ENCODE results near the gene TRMT44. TPM values are rescaled to one million over a fixed set of nuclear protein-coding genes. Genes with fewer than 3 reads are reported as not detected.
"Not testable (repeated sequence)": the region's sequence is repeated elsewhere in the genome, so short reads cannot be mapped to it uniquely, and the experiment has no call there.

The TRMT44 gene
- total RNA-seq, 2 experiments from 2014 or later: 20.5 to 24.5 TPM

DNA sequence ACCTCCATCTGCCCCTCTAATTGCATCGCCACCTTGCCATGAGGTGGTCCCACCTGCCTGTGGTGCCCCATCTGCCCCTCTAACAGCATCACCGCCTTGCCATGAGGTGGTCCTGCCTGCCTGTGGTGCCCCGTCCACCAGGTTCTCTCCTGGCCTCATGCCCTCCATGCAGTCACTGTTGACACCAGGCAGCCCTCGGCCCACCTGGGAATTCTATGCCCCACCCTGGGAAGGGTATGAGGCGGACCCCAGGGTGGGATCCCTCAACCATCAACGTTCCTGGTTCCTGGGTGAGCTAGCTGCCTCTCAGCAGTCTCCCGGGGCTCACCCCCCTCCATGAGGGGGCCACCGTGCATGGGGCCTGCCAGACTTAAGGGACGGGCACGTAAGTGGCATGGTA lies 38.9 kb upstream of the TRMT44 start:
- DNase-seq: no peak
- Mint-ChIP-seq H3K27ac (no peak overlapping the region), H3K36me3 (peaks cover 1% of the 10 kb centered on the region), H3K27me3 (no peaks in the 10 kb centered on the region), H3K4me3 (no peak overlapping the region), H3K9me3 (ENCODE audit: low read depth) (no peaks in the 10 kb centered on the region), H3K4me1 (no peaks in the 10 kb centered on the region)
- CTCF ChIA-PET: interaction anchor here (1.3 to 3.9 kb wide), 4 partner anchors 18 to 225 kb away, joined by 3 to 16 read pairs (median 14); no protein-coding TSS in a partner anchor
- ATAC-seq: no peak

DNA sequence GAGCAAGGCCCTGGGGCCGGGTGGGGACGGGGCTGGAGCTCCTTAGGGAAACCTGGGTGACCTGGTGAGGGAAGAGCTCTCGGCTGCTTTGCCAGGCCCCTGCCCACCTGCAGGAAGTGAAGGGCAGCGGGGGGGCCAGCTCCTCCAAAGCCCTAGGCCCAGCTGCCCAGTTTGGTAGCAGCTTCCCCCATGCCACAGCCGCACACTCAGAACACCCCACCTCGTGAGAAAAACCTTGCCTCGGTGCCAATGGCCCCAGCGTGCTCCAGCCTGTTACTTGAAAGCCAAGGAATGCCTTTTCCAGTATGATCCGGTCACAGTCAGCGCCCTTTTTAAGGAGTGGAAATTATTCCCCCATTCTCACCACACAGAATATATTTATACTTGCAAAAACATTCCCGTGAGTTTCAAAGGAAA lies 38.4 kb upstream of the TRMT44 start:
- Mint-ChIP-seq H3K9me3 (ENCODE audit: low read depth) (no peaks in the 10 kb centered on the region), H3K4me1 (no peaks in the 10 kb centered on the region), H3K4me3 (no peak overlapping the region), H3K27ac (no peak overlapping the region), H3K36me3 (peaks cover 1% of the 10 kb centered on the region), H3K27me3 (no peaks in the 10 kb centered on the region)
- DNase-seq (no peak), ATAC-seq (no peak)
- CTCF ChIA-PET: interaction anchor here (1.3 to 3.9 kb wide), 4 partner anchors 18 to 226 kb away, joined by 3 to 16 read pairs (median 14); no protein-coding TSS in a partner anchor

DNA sequence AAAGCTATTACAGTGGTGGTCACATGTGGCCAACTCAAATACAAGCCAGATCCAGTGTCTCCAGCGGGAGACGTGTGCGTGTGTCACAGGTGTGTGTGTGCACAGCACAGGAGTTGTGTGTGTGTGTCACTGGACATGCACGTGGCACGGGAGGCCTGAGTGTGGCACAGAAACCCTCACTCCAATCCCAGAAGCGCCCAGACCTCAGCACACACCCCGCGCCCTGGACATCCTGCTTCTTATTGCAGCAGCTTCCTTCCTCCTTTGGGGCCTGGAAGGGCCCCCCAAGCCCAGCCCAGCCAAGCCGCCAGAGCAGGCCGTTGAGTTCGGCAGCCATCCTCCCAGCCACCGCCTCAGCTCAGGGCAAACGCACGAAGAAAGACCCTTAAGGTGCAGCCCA lies 37.9 kb upstream of the TRMT44 start:
- Mint-ChIP-seq H3K4me1 (no peaks in the 10 kb centered on the region), H3K27me3 (no peaks in the 10 kb centered on the region), H3K36me3 (peaks cover 1% of the 10 kb centered on the region), H3K27ac (no peak overlapping the region), H3K4me3 (no peak overlapping the region), H3K9me3 (ENCODE audit: low read depth) (no peaks in the 10 kb centered on the region)
- CTCF ChIA-PET: interaction anchor here (0.8 to 3.9 kb wide), 5 partner anchors 7 to 226 kb away, joined by 3 to 16 read pairs (median 12); no protein-coding TSS in a partner anchor
- no peak for DNase-seq
- no peak for ATAC-seq

DNA sequence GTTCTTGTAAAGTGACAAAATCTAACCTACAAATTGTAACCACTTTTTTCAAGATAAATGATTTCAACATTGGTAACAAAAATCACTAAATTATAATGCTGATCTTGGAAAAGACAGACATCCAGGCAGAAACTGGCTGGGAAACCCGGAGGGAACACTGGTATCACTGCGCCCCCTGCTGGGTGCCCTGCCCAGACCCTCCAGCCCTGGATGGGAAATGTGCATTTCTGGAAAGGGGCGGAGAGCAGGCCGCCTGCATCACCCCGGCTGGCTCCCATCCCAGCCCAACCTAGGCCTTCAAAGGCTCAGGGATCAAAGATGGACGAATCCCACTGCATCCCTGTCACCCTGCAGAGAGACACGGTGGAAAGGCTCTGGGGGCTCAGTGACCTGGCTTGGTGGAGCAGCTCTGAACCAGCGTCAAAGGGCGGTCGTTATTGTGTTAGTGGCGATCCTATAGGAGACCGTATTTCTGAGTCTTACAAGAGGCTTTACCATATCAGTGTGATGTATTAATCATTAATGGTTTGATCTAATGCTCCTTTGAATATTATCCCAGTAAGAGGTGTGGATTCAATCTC lies 37.3 kb upstream of the TRMT44 start:
- DNase-seq: peak; percentile 46

DNA sequence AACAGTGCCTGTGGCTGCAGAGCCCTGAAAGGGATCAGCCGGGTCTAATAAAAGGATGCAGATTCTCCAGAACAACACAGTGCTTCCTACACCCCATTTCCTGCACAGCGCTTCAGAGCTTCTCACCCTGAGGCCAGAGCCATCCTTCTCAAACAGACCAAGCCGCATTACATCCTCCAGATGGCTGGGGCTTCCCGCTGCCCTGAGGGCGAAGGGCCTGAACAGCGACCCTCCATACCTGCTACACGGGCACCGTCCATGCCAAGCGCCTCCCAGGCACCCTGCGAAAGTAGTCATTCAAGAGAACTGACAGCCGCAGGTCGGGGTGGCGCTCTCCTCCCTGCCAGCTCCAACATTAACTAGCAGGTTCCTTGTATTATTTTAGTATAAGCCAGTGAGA lies 36.6 kb upstream of the TRMT44 start:
- Mint-ChIP-seq H3K27me3 (no peaks in the 10 kb centered on the region), H3K4me3 (no peak overlapping the region), H3K4me1 (peaks cover 1% of the 10 kb centered on the region), H3K27ac (peak overlapping the region; percentile 8), H3K9me3 (ENCODE audit: low read depth) (no peaks in the 10 kb centered on the region), H3K36me3 (peaks cover 1% of the 10 kb centered on the region)
- CTCF ChIA-PET: interaction anchor here (0.6 to 3.9 kb wide), 6 partner anchors 15 to 228 kb away, joined by 3 to 16 read pairs (median 4); no protein-coding TSS in a partner anchor
- DNase-seq: no peak
- ATAC-seq: no peak

More for the DNA sequence above, 37.3 kb upstream of the TRMT44 start:
- CTCF ChIA-PET: interaction anchor here (0.6 to 3.9 kb wide), 8 partner anchors 8 to 227 kb away, joined by 3 to 16 read pairs (median 4); no protein-coding TSS in a partner anchor
- H3K4me1 Mint-ChIP-seq: no peaks in the 10 kb centered on the region
- no peaks in the 10 kb centered on the region for H3K9me3 Mint-ChIP-seq (ENCODE audit: low read depth)
- no peak overlapping the region for H3K4me3 Mint-ChIP-seq
- H3K27ac Mint-ChIP-seq: no peak overlapping the region
- H3K36me3 Mint-ChIP-seq: peaks cover 1% of the 10 kb centered on the region
- peak; percentile 57 for ATAC-seq
- no peaks in the 10 kb centered on the region for H3K27me3 Mint-ChIP-seq

DNA sequence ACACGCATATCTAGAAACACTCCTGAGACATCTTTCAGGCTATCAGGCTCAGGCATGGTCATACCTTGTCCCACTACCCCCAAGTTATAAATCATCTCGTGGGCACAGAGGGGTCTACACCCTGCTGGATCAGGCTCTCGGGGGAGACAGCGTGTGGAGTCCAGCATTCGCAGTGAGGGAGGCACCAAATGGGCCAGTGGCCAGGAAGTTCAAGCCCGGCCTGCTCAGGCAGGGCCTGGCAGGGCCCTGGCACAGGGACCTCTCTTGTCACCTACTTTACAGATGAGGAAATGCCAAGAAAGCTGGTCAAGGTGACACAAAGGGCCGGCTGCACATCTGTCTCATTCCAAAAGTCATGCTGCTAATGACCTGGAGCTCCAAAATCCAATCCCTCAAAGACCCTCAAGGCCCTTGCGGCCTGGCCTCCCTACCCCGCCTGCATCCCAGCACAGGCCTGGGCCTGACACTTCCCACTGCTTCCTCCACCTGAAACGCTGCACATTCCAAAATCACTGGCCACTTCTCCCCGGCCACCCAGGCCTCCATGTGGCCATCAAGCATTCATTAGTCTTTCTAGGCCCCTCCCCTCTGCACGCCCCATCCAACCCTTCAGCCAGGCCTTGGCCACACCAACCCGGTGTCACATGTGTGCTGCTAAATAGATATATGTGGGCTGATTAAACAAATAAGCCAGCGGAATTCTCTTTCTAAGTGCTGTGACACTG lies 35.6 kb upstream of the TRMT44 start:
- DNase-seq: no peak
- Mint-ChIP-seq H3K9me3 (ENCODE audit: low read depth) (no peaks in the 10 kb centered on the region), H3K27ac (peak overlapping the region; percentile 1), H3K4me1 (peaks cover 11% of the 10 kb centered on the region), H3K36me3 (peaks cover 1% of the 10 kb centered on the region), H3K4me3 (no peak overlapping the region), H3K27me3 (no peaks in the 10 kb centered on the region)
- ATAC-seq: no peak
- CTCF ChIA-PET: interaction anchor here (1.0 to 3.8 kb wide), 3 partner anchors 31 to 229 kb away, joined by 3 to 16 read pairs (median 3); no protein-coding TSS in a partner anchor

DNA sequence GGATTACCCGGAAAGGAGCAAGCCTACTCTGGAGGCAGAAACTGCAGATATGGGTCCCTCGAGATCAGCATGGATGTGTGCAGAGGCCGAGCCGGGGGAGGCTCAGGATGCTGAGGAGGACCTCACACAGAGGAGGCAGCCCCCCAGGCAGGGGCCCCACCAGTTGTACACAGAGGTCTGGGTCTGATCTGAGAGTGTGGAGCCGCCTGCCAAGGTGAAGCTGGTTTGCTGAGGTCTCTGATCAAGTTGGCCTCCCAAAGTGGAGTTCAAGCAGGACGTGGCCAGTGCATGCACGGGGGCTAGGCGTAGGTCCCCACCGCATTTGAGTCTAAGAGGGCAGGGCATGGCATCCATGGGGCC lies 35.1 kb upstream of the TRMT44 start:
- Mint-ChIP-seq H3K9me3 (ENCODE audit: low read depth) (no peaks in the 10 kb centered on the region), H3K36me3 (peaks cover 1% of the 10 kb centered on the region), H3K27ac (no peak overlapping the region), H3K4me3 (no peak overlapping the region), H3K27me3 (no peaks in the 10 kb centered on the region), H3K4me1 (peaks cover 15% of the 10 kb centered on the region)
- no peak for DNase-seq
- no peak for ATAC-seq
- CTCF ChIA-PET: interaction anchor here (1.4 kb wide), 1 partner anchor 229 kb away, joined by 3 read pairs; no protein-coding TSS in a partner anchor

DNA sequence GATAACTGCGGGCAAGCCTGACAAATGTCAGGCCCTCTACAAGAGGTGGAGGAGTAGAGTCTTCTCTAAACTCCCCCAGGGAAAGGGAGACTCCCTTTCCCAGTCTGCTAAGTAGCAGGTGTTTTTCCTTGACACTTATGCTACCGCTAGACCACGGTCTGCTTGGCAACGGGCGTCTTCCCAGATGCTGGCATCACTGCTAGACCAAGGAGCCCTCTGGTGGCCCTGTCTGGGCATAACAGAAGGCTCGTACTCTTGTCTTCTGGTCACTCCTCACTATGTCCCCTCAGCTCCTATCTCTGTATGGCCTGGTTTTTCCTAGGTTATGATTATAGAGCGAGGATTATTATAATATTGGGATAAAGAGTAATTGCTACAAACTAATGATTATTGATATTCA lies 33.7 kb upstream of the TRMT44 start:
- CTCF ChIA-PET: interaction anchor here (1.1 to 1.8 kb wide), 3 partner anchors 15 to 164 kb away, joined by 3 to 7 read pairs (median 5); no protein-coding TSS in a partner anchor
- H3K36me3 Mint-ChIP-seq; H3K4me3 Mint-ChIP-seq; H3K27ac Mint-ChIP-seq; H3K27me3 Mint-ChIP-seq; ATAC-seq; H3K9me3 Mint-ChIP-seq (ENCODE audit: low read depth): not testable (repeated sequence)
- H3K4me1 Mint-ChIP-seq: peaks cover 18% of the 10 kb centered on the region
- peak; percentile 50 for DNase-seq

DNA sequence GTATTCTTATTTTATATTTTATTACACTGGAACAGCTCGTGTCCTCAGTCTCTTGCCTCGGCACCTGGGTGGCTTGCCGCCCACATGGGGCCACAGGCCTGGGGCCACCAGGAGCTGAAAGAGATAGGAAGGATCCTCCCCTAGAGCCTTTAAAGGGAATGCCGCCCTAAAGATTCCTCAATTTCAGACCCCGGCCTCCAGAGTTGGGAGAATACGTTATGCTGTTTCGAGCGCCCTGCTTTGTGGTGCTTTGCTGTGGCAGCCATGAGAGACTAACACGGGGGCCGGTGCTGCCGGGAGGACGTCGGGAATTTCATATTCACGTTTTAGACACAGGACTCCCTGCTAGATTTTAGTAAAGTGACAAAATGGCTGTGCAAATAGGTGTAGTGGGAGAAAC lies 33.3 kb upstream of the TRMT44 start:
- CTCF ChIA-PET: interaction anchor here (1.1 to 1.8 kb wide), 4 partner anchors 15 to 165 kb away, joined by 3 to 7 read pairs (median 5); no protein-coding TSS in a partner anchor
- H3K27ac Mint-ChIP-seq: no peak overlapping the region
- no peaks in the 10 kb centered on the region for H3K9me3 Mint-ChIP-seq (ENCODE audit: low read depth)
- no peaks in the 10 kb centered on the region for H3K27me3 Mint-ChIP-seq
- DNase-seq (no peak), ATAC-seq (no peak)
- H3K36me3 Mint-ChIP-seq: peaks cover 1% of the 10 kb centered on the region
- H3K4me3 Mint-ChIP-seq: no peak overlapping the region
- peaks cover 20% of the 10 kb centered on the region for H3K4me1 Mint-ChIP-seq

DNA sequence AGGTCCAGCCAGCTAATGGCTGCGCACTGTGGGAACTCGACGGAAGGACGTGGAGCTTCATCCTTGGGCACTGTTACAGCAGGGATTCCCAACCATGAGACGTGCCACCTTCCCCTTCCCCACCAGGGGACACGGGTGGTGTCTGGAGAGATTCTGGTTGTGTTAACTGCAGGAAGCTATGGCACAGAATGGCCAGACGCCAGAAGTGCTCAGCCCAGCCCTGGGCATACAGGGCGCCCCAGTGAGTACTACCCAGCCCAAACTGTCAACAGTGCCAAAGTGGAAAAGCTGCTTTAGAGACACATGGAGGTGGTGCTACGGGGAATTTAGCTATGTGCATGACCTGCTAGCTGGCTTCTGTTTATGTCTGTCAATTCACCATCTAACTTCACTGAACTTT lies 32.8 kb upstream of the TRMT44 start:
- Mint-ChIP-seq H3K27ac (no peak overlapping the region), H3K4me1 (peaks cover 22% of the 10 kb centered on the region), H3K27me3 (no peaks in the 10 kb centered on the region), H3K9me3 (ENCODE audit: low read depth) (no peaks in the 10 kb centered on the region), H3K36me3 (peaks cover 1% of the 10 kb centered on the region), H3K4me3 (no peak overlapping the region)
- DNase-seq (no peak), ATAC-seq (no peak)
- CTCF ChIA-PET: interaction anchor here (1.1 to 1.8 kb wide), 3 partner anchors 16 to 28 kb away, joined by 3 to 5 read pairs (median 5); no protein-coding TSS in a partner anchor

DNA sequence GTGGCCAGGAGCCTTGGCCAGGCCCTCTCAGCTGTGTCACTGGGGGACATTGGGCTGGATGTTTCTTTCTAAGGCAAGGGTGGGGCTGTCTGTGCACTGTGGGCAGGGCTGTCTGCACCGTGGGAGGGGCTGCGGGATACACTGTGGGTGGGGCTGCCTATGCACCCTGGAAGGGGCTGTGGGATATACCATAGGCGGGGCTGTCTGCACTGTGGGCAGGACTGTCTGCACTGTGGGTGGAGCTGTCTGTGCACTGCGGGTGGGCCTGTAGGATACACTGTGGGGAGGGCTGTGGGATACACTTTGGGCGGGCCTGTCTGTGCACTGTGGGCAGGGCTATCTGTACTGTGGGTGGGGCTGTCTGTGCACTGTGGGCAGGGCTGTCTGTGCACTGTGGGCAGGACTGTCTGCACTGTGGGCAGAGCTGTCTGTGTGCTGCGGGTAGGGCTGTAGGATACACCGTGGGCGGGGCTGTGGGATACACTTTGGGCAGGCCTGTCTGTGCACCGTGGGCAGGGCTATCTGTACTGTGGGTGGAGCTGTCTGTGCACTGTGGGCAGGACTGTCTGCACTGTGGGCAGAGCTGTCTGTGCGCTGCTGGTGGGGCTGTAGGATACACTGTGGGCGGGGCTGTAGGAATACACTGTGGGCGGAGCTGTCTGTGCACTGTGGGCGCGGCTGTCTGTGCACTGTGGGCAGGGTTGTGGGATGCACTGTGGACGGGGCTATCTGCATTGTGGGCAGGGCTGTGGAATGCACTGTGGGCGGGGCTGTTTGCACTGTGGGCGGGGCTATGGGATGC lies 31.1 kb upstream of the TRMT44 start:
- no peaks in the 10 kb centered on the region for H3K9me3 Mint-ChIP-seq (ENCODE audit: low read depth)
- H3K36me3 Mint-ChIP-seq: peaks cover 4% of the 10 kb centered on the region
- DNase-seq (peak; percentile 91), ATAC-seq (peak; percentile 89)
- no peak overlapping the region for H3K27ac Mint-ChIP-seq
- no peaks in the 10 kb centered on the region for H3K27me3 Mint-ChIP-seq
- no peak overlapping the region for H3K4me3 Mint-ChIP-seq
- H3K4me1 Mint-ChIP-seq: peaks cover 32% of the 10 kb centered on the region
- CTCF ChIA-PET: interaction anchor here (1.0 to 1.3 kb wide), 4 partner anchors 10 to 233 kb away, joined by 3 to 4 read pairs (median 3); partner anchors contain the start of genes ACOX3 and TRMT44

DNA sequence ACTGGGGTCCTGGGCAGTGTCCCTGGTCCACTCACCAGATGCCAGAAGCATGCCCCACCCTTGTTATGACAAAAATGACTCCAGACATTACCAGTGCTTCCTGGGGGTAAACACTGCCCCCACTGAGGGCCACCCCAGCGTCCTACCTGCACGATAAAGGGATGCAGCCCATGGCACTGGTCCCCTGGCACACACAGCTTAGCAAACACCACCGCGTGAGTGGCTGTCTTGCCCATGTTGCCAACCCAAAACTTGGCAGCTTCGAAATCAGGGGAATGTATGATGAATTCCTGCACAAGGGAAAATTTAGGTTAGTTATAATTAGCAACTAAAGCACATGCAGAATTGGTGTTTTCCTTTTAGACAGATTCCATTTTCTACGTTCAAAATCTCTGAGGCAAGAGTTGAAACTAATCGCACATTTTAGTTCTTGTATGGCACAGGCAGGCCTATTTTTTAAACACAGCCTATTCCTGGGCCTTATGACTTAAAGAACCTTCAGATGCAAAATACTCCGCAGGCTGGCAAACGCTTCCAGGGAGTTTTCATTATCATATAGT lies 30.4 kb upstream of the TRMT44 start:
- peaks cover 9% of the 10 kb centered on the region for H3K36me3 Mint-ChIP-seq
- ATAC-seq: no peak

More for the DNA sequence above, 30.4 kb upstream of the TRMT44 start:
- CTCF ChIA-PET: interaction anchor here (1.0 to 1.3 kb wide), 3 partner anchors 10 to 168 kb away, joined by 3 to 4 read pairs (median 3); partner anchors contain the start of genes ACOX3 and TRMT44
- Mint-ChIP-seq H3K27me3 (no peaks in the 10 kb centered on the region), H3K9me3 (ENCODE audit: low read depth) (no peaks in the 10 kb centered on the region), H3K4me3 (no peak overlapping the region), H3K27ac (no peak overlapping the region), H3K4me1 (peaks cover 38% of the 10 kb centered on the region)
- DNase-seq: no peak
